MM.1S (cell line): Measurements from ENCODE around the gene SHC2.

Experiments used
- DNase-seq: peaks from one replicate; pipeline ENCODE4 v3.0.0-alpha.2; 2015
- H2AFZ ChIP-seq: fragments of 300-600 bp; sonication (generic); 2 replicates; pipeline ENCODE4 v1.6.0; 2016; ENCODE audit warnings: antibody characterized with exemption, low read length
- H3F3A ChIP-seq: fragments of 300-600 bp; sonication (generic); 2 replicates; pipeline ENCODE4 v1.6.1; 2016; ENCODE audit warnings: mild to moderate bottlenecking, antibody characterized with exemption, low read length, moderate library complexity, mixed read lengths; ENCODE audit not compliant: insufficient read depth
- H3K27ac ChIP-seq: fragments of 300-600 bp; sonication (generic); 2 replicates; pipeline ENCODE4 v1.5.1; 2016; ENCODE audit warnings: mild to moderate bottlenecking, low read length
- H3K27me3 ChIP-seq: fragments of 300-600 bp; sonication (generic); replicated peaks from 2 replicates; pipeline ENCODE4 v1.6.0; 2016; ENCODE audit warnings: low read length; ENCODE audit not compliant: insufficient read depth
- H3K36me3 ChIP-seq: fragments of 300-600 bp; sonication (generic); replicated peaks from 2 replicates; pipeline ENCODE4 v1.6.1; 2016; ENCODE audit warnings: mild to moderate bottlenecking, low read length, mixed read lengths; ENCODE audit not compliant: insufficient read depth
- H3K4me1 ChIP-seq: fragments of 300-600 bp; sonication (generic); 2 replicates; pipeline ENCODE4 v1.6.1; 2016; ENCODE audit warnings: low read length, mixed read lengths
- H3K4me2 ChIP-seq: fragments of 300-600 bp; sonication (generic); 2 replicates; pipeline ENCODE4 v1.6.0; 2016; ENCODE audit warnings: low read depth, low read length
- H3K4me3 ChIP-seq: fragments of 300-600 bp; sonication (generic); 2 replicates; pipeline ENCODE4 v1.5.1; 2016; ENCODE audit warnings: low read length, mixed read lengths
- H3K79me2 ChIP-seq: fragments of 300-600 bp; sonication (generic); 2 replicates; pipeline ENCODE4 v1.6.1; 2016; ENCODE audit warnings: mixed run types, low read length, mixed read lengths
- H3K9ac ChIP-seq: fragments of 300-600 bp; sonication (generic); 2 replicates; pipeline ENCODE4 v1.6.1; 2016; ENCODE audit warnings: low read length, mixed read lengths
- H3K9me2 ChIP-seq: fragments of 300-600 bp; sonication (generic); replicated peaks from 2 replicates; pipeline ENCODE4 v1.6.1; 2016; ENCODE audit warnings: mild to moderate bottlenecking, low read length, mixed read lengths; ENCODE audit not compliant: insufficient read depth
- H3K9me3 ChIP-seq: fragments of 300-600 bp; sonication (generic); replicated peaks from 2 replicates; pipeline ENCODE4 v1.6.1; 2016; ENCODE audit warnings: mild to moderate bottlenecking, low read length, mixed read lengths; ENCODE audit not compliant: insufficient read depth
- H4K20me1 ChIP-seq: fragments of 300-600 bp; sonication (generic); 2 replicates; pipeline ENCODE4 v1.6.1; 2016; ENCODE audit warnings: mild to moderate bottlenecking, low read length, moderate library complexity, mixed read lengths; ENCODE audit not compliant: insufficient read depth
- EZH2 ChIP-seq: fragments of 300-600 bp; sonication (generic); optimal IDR thresholded peaks from 2 replicates; pipeline ENCODE3; 2017; ENCODE audit warnings: low read depth, mild to moderate bottlenecking, antibody characterized with exemption, low read length, mixed read lengths
- EZH2phosphoT487 ChIP-seq: fragments of 300-600 bp; sonication (generic); IDR thresholded peaks from 2 replicates; pipeline ENCODE4 v1.6.1; 2018; ENCODE audit warnings: antibody characterized with exemption, low read length
- TF ChIP-seq, protein P1 (sequence below): fragments of 300-600 bp; sonication (generic); IDR thresholded peaks from 2 replicates; pipeline ENCODE4 v1.5.1; 2016; ENCODE audit warnings: antibody characterized with exemption, low read length, mixed read lengths

The SHC2 gene

DNA sequence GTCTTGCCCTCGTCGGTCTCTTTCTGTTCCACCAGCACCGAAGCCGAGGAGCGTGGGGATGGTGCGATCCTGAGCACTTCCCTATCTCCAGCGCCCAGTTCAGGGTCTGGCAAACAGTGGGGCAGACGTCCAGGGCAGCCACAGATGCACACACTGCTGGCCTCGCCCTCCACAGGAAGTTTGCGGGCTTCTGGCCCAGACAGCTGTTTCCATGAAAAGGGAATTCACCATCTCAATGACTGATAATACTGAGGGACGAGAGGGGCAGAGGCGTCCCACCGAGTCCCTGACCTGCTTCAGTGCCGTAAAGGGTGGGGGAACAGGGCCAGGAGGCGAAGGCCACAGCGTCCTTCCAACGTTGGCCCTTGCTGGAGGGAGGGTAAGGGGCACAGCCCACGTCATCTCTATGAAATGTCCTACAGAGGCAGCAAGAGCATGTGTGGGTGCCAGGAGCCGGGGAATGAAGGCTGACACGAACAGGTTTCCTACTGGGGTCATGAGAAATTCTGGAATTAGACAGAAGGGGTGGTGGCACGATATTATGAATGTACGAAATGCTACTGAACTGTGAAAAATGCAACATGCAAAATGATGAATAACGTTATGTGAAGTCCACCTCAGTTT lies 19.5 kb downstream of the SHC2 start:
- Histone ChIP-seq H3K36me3 (no peaks in the 10 kb centered on the region), H3K9ac (no peak overlapping the region), H3K9me2 (no peaks in the 10 kb centered on the region), H4K20me1 (no peaks in the 10 kb centered on the region), H3K4me3 (no peak overlapping the region), H3K27me3 (peaks cover 68% of the 10 kb centered on the region), H3K27ac (no peak overlapping the region), H3K4me2 (no peak overlapping the region), H3K4me1 (no peaks in the 10 kb centered on the region), H3F3A (no peaks in the 10 kb centered on the region), H2AFZ (no peak overlapping the region), H3K79me2 (no peaks in the 10 kb centered on the region), H3K9me3 (no peaks in the 10 kb centered on the region)
- no peak for TF ChIP-seq EZH2phosphoT487
- no peak for TF ChIP-seq EZH2
- TF ChIP-seq, protein P1, sequence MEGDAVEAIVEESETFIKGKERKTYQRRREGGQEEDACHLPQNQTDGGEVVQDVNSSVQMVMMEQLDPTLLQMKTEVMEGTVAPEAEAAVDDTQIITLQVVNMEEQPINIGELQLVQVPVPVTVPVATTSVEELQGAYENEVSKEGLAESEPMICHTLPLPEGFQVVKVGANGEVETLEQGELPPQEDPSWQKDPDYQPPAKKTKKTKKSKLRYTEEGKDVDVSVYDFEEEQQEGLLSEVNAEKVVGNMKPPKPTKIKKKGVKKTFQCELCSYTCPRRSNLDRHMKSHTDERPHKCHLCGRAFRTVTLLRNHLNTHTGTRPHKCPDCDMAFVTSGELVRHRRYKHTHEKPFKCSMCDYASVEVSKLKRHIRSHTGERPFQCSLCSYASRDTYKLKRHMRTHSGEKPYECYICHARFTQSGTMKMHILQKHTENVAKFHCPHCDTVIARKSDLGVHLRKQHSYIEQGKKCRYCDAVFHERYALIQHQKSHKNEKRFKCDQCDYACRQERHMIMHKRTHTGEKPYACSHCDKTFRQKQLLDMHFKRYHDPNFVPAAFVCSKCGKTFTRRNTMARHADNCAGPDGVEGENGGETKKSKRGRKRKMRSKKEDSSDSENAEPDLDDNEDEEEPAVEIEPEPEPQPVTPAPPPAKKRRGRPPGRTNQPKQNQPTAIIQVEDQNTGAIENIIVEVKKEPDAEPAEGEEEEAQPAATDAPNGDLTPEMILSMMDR: no peak
- DNase-seq: no peak

DNA sequence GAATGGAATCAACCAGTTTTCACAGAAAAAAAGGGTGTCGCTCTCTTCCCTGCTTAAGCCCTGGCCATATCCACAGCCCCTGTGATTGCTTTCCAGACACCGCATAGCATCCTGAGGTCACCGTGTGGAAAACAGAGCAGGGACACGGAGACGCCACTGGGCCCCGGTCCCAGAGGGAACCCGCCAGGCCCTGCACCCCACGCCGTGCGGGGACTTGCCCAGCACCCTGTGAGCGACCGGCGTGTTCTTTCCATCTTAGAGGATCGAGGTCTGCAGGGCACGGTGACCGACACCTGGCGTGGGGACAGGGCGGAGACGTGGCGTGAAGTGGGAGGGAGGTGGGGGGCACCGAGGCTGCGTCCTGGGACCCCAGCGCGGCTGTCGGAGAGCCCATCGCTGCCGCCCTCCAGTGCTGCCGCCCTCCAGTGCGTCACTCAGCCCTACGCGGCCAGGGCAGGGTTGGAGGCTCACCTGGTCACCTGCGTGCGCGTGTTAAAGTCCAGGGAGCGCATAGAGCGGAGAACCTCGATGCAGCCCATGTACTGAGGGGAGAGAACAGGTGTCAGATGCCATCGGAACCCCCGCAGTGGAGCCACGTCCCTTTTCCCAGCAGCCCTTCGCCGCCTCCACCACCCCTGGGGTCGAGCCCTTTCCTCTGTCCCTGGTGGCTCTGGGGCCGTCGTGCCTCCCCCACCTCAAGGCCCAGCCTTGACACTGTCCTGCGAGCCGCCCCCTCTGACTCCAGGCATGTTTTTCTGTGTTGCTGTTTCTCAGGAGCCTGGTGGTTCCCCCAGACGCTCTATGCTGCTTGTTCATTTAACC lies 20.2 kb downstream of the SHC2 start:
- Histone ChIP-seq H3K36me3 (no peaks in the 10 kb centered on the region), H3K4me1 (no peaks in the 10 kb centered on the region), H3K4me3 (no peak overlapping the region), H3K4me2 (no peak overlapping the region), H3K27ac (no peak overlapping the region), H3K27me3 (peaks cover 69% of the 10 kb centered on the region), H3K9ac (no peak overlapping the region), H3F3A (no peaks in the 10 kb centered on the region), H4K20me1 (no peaks in the 10 kb centered on the region), H2AFZ (no peak overlapping the region), H3K9me2 (no peaks in the 10 kb centered on the region), H3K79me2 (no peaks in the 10 kb centered on the region), H3K9me3 (no peaks in the 10 kb centered on the region)
- no peak for DNase-seq
- TF ChIP-seq, protein P1: no peak
- TF ChIP-seq EZH2phosphoT487 (no peak), EZH2 (no peak)

DNA sequence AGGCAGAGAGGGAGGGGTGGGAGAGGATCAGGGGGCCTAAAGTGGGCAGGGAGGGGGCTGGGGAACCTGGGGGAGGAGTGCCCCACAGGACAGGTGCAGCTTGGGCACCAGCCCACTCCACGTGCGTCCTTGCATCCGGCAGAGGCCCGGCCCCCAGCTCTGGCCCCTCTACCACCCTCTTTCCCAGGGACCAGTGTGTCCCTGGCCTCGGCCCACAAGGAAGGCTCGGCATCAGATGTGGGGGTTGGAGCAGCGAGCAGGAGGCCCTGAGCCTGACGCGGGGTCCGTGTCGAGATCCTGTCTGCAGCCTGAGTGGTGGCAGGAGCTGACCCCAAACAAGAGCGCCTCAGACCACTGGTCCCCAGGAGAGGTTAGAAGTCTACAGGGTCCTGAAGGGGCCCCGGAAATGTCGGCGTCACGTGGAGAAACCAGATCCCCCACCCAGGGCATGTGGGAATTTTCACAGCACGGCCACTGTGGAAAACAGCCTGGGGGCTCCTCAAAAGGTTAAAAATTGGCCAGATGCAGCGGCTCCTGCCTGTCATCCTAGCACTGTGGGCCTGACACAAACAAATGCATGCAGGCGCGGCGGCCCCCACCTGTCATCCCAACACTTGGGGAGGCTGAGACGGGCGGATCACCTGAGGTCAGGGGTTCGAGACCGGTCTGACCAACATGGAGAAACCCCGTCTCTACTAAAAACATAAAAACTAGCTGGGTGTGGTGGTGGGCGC lies 21.5 kb downstream of the SHC2 start:
- H3F3A ChIP-seq: no peaks in the 10 kb centered on the region
- H3K9me3 ChIP-seq: no peaks in the 10 kb centered on the region
- no peaks in the 10 kb centered on the region for H3K9me2 ChIP-seq
- no peak overlapping the region for H3K4me2 ChIP-seq
- H2AFZ ChIP-seq: no peak overlapping the region
- H4K20me1 ChIP-seq: no peaks in the 10 kb centered on the region
- no peaks in the 10 kb centered on the region for H3K36me3 ChIP-seq
- H3K9ac ChIP-seq: no peak overlapping the region
- no peak for DNase-seq
- H3K4me3 ChIP-seq: no peak overlapping the region
- H3K27me3 ChIP-seq: peaks cover 69% of the 10 kb centered on the region
- H3K79me2 ChIP-seq: no peaks in the 10 kb centered on the region
- TF ChIP-seq, protein P1: no peak
- TF ChIP-seq EZH2phosphoT487 (no peak), EZH2 (no peak)
- no peak overlapping the region for H3K27ac ChIP-seq
- H3K4me1 ChIP-seq: no peaks in the 10 kb centered on the region
